T-helper 17 cell (primary cell): ENCODE results near the gene RIMS1. TPM values are rescaled to one million over a fixed set of nuclear protein-coding genes. Genes with fewer than 3 reads are reported as not detected.

Experiments
- ATAC-seq: fragments of 150-1000 bp; cut with Tn5 transposase; 2 replicates; pipeline ENCODE4 v1.10.0; 2021; ENCODE audit warnings: mild to moderate bottlenecking, moderate library complexity
- DNase-seq, 3 donors: peaks; one replicate each; pipeline versions ENCODE4 v3.0.0 to v3.0.0-alpha.2; 2020 to 2021
- H3K9me3 ChIP-seq: one replicate; pipeline ENCODE4 v1.7.0; 2013; ENCODE audit warnings: low read length, mild to moderate bottlenecking; ENCODE audit not compliant: control insufficient read depth, poor library complexity, severe bottlenecking
- H3K27ac Mint-ChIP-seq: one replicate; pipeline ENCODE4 v1.8.0; 2022; ENCODE audit warnings: mild to moderate bottlenecking, moderate library complexity, mixed read lengths
- H3K27me3 Mint-ChIP-seq: one replicate; pipeline ENCODE4 v1.8.0; 2022; ENCODE audit warnings: mixed read lengths
- H3K36me3 Mint-ChIP-seq: one replicate; pipeline ENCODE4 v1.8.0; 2022; ENCODE audit warnings: low read depth, mixed read lengths
- H3K4me1 Mint-ChIP-seq: one replicate; pipeline ENCODE4 v1.8.0; 2022; ENCODE audit warnings: mild to moderate bottlenecking, mixed read lengths
- H3K4me3 Mint-ChIP-seq: one replicate; pipeline ENCODE4 v1.8.0; 2022; ENCODE audit warnings: mild to moderate bottlenecking, moderate library complexity, mixed read lengths
- total RNA-seq, 4 donors: library from RNA in 2 of 4; stranded (reverse) in 2 of 4; gene quantifications; one replicate each; pipeline ENCODE4 v1.2.3 and lab custom pipeline; 2022 to 2026

Gene RIMS1
- total RNA-seq, 2 donors from 2014 or later: not detected

DNA sequence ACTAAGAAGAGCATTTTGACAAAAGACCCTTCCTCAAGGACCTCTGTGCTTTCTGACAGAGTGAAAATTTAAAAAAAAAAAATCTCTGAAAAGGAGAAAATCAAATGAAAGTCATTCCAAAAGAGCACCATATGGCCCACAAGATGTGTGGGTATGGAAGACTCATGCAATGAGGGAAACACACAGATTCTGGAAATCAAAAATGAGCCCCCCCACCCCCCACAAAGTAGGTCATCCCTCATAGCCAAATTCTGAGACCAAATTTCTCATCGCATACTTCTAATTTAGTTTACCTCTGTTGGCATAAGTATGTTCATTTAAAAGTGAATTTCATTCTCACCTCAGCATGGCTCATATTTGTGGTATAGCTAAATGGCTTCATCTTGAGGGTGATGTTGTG lies 554.3 kb downstream of the RIMS1 start:
- H3K27ac Mint-ChIP-seq: no peak overlapping the region
- peaks cover 41% of the 10 kb centered on the region for H3K27me3 Mint-ChIP-seq
- DNase-seq (no peak), ATAC-seq (no peak)
- H3K4me3 Mint-ChIP-seq: no peak overlapping the region
- no peaks in the 10 kb centered on the region for H3K9me3 ChIP-seq
- H3K4me1 Mint-ChIP-seq: no peaks in the 10 kb centered on the region
- H3K36me3 Mint-ChIP-seq: no peaks in the 10 kb centered on the region

DNA sequence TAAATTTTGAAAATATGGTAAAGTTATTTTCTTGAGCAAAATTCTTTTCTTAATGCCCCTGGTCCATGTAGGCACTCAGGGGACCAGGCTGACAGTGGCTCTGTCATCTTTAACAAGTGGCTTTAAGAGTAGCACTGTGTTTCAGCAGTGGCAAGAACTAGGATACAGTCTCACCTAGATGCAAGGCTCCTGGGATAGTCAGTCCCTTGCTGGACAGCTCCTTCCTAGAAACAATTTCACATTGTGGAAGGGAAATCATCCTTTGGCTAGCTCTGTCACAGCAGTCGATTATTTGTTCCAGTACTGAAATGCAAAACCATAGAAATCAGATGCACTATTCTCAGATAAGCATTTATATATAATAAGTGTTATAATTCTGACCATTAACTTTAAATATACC lies 560.1 kb downstream of the RIMS1 start:
- Mint-ChIP-seq H3K27ac (no peak overlapping the region), H3K4me1 (no peaks in the 10 kb centered on the region), H3K36me3 (no peaks in the 10 kb centered on the region), H3K4me3 (no peak overlapping the region), H3K27me3 (peaks cover 21% of the 10 kb centered on the region)
- ATAC-seq (no peak), DNase-seq (no peak)
- no peaks in the 10 kb centered on the region for H3K9me3 ChIP-seq
